CD14-positive monocyte (primary cell): ENCODE measurements around the gene GSTCD. TPM values are rescaled to one million over a fixed set of nuclear protein-coding genes. Genes with fewer than 3 reads are reported as not detected.
"Not testable (repeated sequence)": the region's sequence is repeated elsewhere in the genome, so short reads cannot be mapped to it uniquely, and the experiment has no call there.

Source experiments
- DNase-seq, 3 donors: peaks; one replicate each; pipeline ENCODE4 v3.0.0-alpha.2; 2011 to 2022
- H2AFZ ChIP-seq: 2 replicates; pipeline ENCODE4 v1.6.0; 2012; ENCODE audit warnings: mild to moderate bottlenecking, low read depth, low read length, inconsistent platforms; ENCODE audit not compliant: insufficient read depth, poor library complexity, severe bottlenecking
- H3K27ac ChIP-seq, 2 donors: 1 replicate in 1 of 2; 2 replicates in 1 of 2; pipeline ENCODE4 v1.5.1; 2012 to 2013; ENCODE audit warnings: low read length in 2 of 2, control low read depth in 1 of 2, inconsistent platforms in 1 of 2, low read depth in 1 of 2, mild to moderate bottlenecking in 1 of 2
- H3K27me3 ChIP-seq, 2 donors: one replicate each; pipeline versions ENCODE4 v1.6.0 to v1.6.1; 2011 to 2013; ENCODE audit warnings: low read length in 2 of 2; ENCODE audit not compliant: control insufficient read depth in 2 of 2, insufficient read depth in 2 of 2
- H3K36me3 ChIP-seq, 2 donors: replicated peaks in 1 of 2; 1 replicate in 1 of 2; 2 replicates in 1 of 2; pipeline versions ENCODE4 v1.5.1 to v1.6.1; 2012 to 2013; ENCODE audit warnings: low read length in 2 of 2, control low read depth in 1 of 2, inconsistent platforms in 1 of 2, mild to moderate bottlenecking in 1 of 2; ENCODE audit not compliant: insufficient read depth in 2 of 2, control insufficient read depth in 1 of 2
- H3K4me1 ChIP-seq, 2 donors: 1 replicate in 1 of 2; 2 replicates in 1 of 2; pipeline versions ENCODE4 v1.5.1 to v1.6.1; 2012 to 2013; ENCODE audit warnings: low read length in 2 of 2, control low read depth in 1 of 2, inconsistent platforms in 1 of 2, mild to moderate bottlenecking in 1 of 2, moderate library complexity in 1 of 2; ENCODE audit not compliant: insufficient read depth in 2 of 2, control insufficient read depth in 1 of 2
- H3K4me2 ChIP-seq: replicated peaks from 2 replicates; pipeline ENCODE3; 2012; ENCODE audit warnings: low read length, moderate library complexity, mild to moderate bottlenecking; ENCODE audit not compliant: poor library complexity, severe bottlenecking; ENCODE audit errors: extremely low read depth
- H3K4me3 ChIP-seq, 3 experiments: fragments of 200-600 bp in 1 of 3; sonication (generic) in 1 of 3; replicated peaks in 1 of 3; 1 replicate in 2 of 3; 2 replicates in 1 of 3; pipeline ENCODE4 v1.5.1; 2011 to 2013; ENCODE audit warnings: low read length in 3 of 3, mild to moderate bottlenecking in 3 of 3, control low read depth in 2 of 3, low read depth in 2 of 3, inconsistent platforms in 1 of 3, moderate library complexity in 1 of 3
- H3K79me2 ChIP-seq: 2 replicates; pipeline ENCODE4 v1.6.0; 2012; ENCODE audit warnings: mild to moderate bottlenecking, control low read depth, inconsistent platforms, low read length, moderate library complexity; ENCODE audit not compliant: insufficient read depth
- H3K9ac ChIP-seq: 2 replicates; pipeline ENCODE4 v1.6.0; 2017; ENCODE audit warnings: low read length, mild to moderate bottlenecking; ENCODE audit not compliant: insufficient read depth, poor library complexity, severe bottlenecking
- H3K9me3 ChIP-seq, 2 donors: replicated peaks in 1 of 2; 1 replicate in 1 of 2; 2 replicates in 1 of 2; pipeline versions ENCODE4 v1.5.1 to v1.6.1; 2012 to 2013; ENCODE audit warnings: low read length in 2 of 2, control low read depth in 1 of 2; ENCODE audit not compliant: control insufficient read depth in 1 of 2, insufficient read depth in 1 of 2
- H4K20me1 ChIP-seq: 2 replicates; pipeline ENCODE4 v1.6.0; 2012; ENCODE audit warnings: mild to moderate bottlenecking, low read length, control low read depth, moderate library complexity; ENCODE audit not compliant: insufficient read depth
- H3K27ac Mint-ChIP-seq, 7 donors: one replicate each; pipeline ENCODE4 v1.8.0; 2020; ENCODE audit warnings: mild to moderate bottlenecking in 7 of 7, mixed read lengths in 7 of 7, moderate library complexity in 6 of 7, inconsistent platforms in 2 of 7
- H3K27me3 Mint-ChIP-seq, 3 donors: one replicate each; pipeline ENCODE4 v1.8.0; 2021 to 2022; ENCODE audit warnings: low read depth in 3 of 3, mild to moderate bottlenecking in 3 of 3, mixed read lengths in 3 of 3, moderate library complexity in 3 of 3, inconsistent platforms in 1 of 3
- H3K36me3 Mint-ChIP-seq, 2 donors: one replicate each; pipeline ENCODE4 v1.8.0; 2020; ENCODE audit warnings: mixed read lengths in 2 of 2, inconsistent platforms in 1 of 2, mild to moderate bottlenecking in 1 of 2
- H3K4me1 Mint-ChIP-seq: one replicate; pipeline ENCODE4 v1.8.0; 2020; ENCODE audit warnings: mild to moderate bottlenecking, mixed read lengths
- H3K4me3 Mint-ChIP-seq, 2 donors: one replicate each; pipeline ENCODE4 v1.8.0; 2020; ENCODE audit warnings: mild to moderate bottlenecking in 2 of 2, mixed read lengths in 2 of 2, moderate library complexity in 1 of 2
- H3K9me3 Mint-ChIP-seq, 7 donors: one replicate each; pipeline ENCODE4 v1.8.0; 2020 to 2022; ENCODE audit warnings: mixed read lengths in 7 of 7, mild to moderate bottlenecking in 6 of 7, moderate library complexity in 6 of 7, inconsistent platforms in 2 of 7
- CTCF ChIP-seq: fragments of 200-600 bp; IDR thresholded peaks from one replicate; pipeline ENCODE4 v1.8.0; 2022; ENCODE audit warnings: antibody characterized with exemption, mild to moderate bottlenecking
- WGBS: methylation state at CpG from one replicate; pipeline ENCODE4 v1.1.5; 2013; ENCODE audit warnings: missing lambda C conversion rate; ENCODE audit not compliant: insufficient coverage; 5-methylcytosine and 5-hydroxymethylcytosine counted together
- intact Hi-C, 2 donors: fragments of 100-400 bp; cut with micrococcal nuclease; formaldehyde crosslinking; loops; one replicate each; pipeline versions ENCODE4 v1.15.0 to v1.15.1; 2023
- polyA plus RNA-seq, 3 donors: library from polyadenylated mRNA; depleted of rRNA in 1 of 3; unstranded in 2 of 3; stranded (reverse) in 1 of 3; fragments of 300-500 nt in 2 of 3; fragments of >200 nt in 1 of 3; fragmentation: Illumina TruSeq in 2 of 3; gene quantifications; 1 replicate in 2 of 3; 2 replicates in 1 of 3; pipeline ENCODE4 v1.2.3, GENCODE V29; 2012 to 2021

GSTCD gene
- polyA plus RNA-seq, 3 donors, result 0.93 to 1.5 (median 1.2) TPM

- H3K36me3 Mint-ChIP-seq, result peaks cover 21 to 26% of the 10 kb centered on the region in 2 donors
- H3K36me3 ChIP-seq, result peaks cover 0 to 5% of the 10 kb centered on the region in 2 donors
- H3K27me3 Mint-ChIP-seq, result peaks cover 0 to 2% (median 0%) of the 10 kb centered on the region in 3 donors
- intact Hi-C loops, result no loop called here
- no peak overlapping the region for H3K4me3 Mint-ChIP-seq
- H3K4me3 ChIP-seq, result no peak overlapping the region
- no peak overlapping the region for H3K27ac Mint-ChIP-seq
- DNase-seq, result no peak
- H3K79me2 ChIP-seq, result no peaks in the 10 kb centered on the region
- H2AFZ ChIP-seq, result no peak overlapping the region
- H3K27me3 ChIP-seq, result no peaks in the 10 kb centered on the region
- TF ChIP-seq CTCF, result no peak
- no CpG with 5 or more reads among the region's 3 CpGs for WGBS
- H3K4me2 ChIP-seq, result no peak overlapping the region
- no peak overlapping the region for H3K9ac ChIP-seq
- no peaks in the 10 kb centered on the region for H3K9me3 ChIP-seq
- H3K4me1 ChIP-seq, result no peaks in the 10 kb centered on the region
- no peak overlapping the region for H3K27ac ChIP-seq
- H3K9me3 Mint-ChIP-seq, result no peaks in the 10 kb centered on the region
- no peaks in the 10 kb centered on the region for H4K20me1 ChIP-seq
- H3K4me1 Mint-ChIP-seq, result no peaks in the 10 kb centered on the region
Measured at GRCh38 chr4:105845559-105845958, 137.0 kb downstream of the GSTCD start.

GRCh38 chr4:105848359-105848758 is 139.8 kb downstream of the GSTCD start:
- H3K27me3 ChIP-seq, H3K4me1 Mint-ChIP-seq, H4K20me1 ChIP-seq, H3K27me3 Mint-ChIP-seq, H3K4me3 Mint-ChIP-seq, H3K27ac ChIP-seq, H3K27ac Mint-ChIP-seq, H3K9me3 ChIP-seq, H3K79me2 ChIP-seq, H3K9ac ChIP-seq, H3K4me2 ChIP-seq, H3K4me1 ChIP-seq, H2AFZ ChIP-seq, H3K36me3 ChIP-seq, intact Hi-C loops, H3K4me3 ChIP-seq, H3K9me3 Mint-ChIP-seq, DNase-seq: not testable (repeated sequence)
- peaks cover 12 to 18% of the 10 kb centered on the region in 2 donors for H3K36me3 Mint-ChIP-seq
- no CpG with 5 or more reads among the region's 6 CpGs for WGBS
